ENCODE results near the gene MOXD1. TPM values are rescaled to one million over a fixed set of nuclear protein-coding genes. Genes with fewer than 3 reads are reported as not detected.

Gene MOXD1
- total and polyA plus RNA-seq, 2 of the 8 experiments (the other 6 are each of a cell fraction or from before 2014, with no cell fraction given) = 1.6 to 3.5 TPM

DNA sequence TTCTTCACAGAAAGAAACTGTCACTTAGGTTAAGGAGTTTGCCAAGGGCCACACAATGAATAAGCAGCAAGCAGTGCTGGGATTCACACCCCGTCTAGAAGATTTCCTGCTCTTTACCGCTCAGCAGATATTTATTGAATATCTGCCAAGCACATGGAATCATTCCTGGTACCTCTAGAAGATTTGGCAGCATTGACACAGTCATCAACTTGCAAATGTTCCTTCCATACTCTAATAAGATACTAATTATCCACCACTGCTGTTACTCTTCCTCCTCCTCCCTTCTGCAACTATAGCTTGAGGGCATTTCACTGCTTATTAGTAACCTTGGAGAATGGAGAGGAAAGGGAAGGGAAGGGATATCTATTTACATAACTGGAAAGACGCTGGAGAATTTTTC lies 13.0 kb downstream of the MOXD1 start (continued):
- TF ChIP-seq CHD7 (IDR thresholded peaks at IDR 0.05; ENCODE audit: insufficient replicate concordance, low read length) (no peak), POLR2AphosphoS5 (IDR thresholded peaks at IDR 0.05; ENCODE audit: low read depth, low read length) (no peak), TEAD4 (IDR thresholded peaks at IDR 0.05; ENCODE audit: low read depth, low read length) (no peak)
